DND-41 (cell line): ENCODE data around the gene CHN1.
A peak's percentile ranks its signal among the peaks of the same experiment; 100 is the strongest.

Source experiments
- ATAC-seq: fragments of 200-7000 bp; cut with Tn5 transposase; 3 replicates; pipeline ENCODE4 v1.9.1; 2021; ENCODE audit warnings: low read depth; ENCODE audit not compliant: insufficient read depth
- DNase-seq: peaks from one replicate; pipeline ENCODE4 v3.0.0-alpha.2; 2020
- H2AFZ ChIP-seq: 2 replicates; pipeline ENCODE4 v1.6.0; 2012; ENCODE audit warnings: low read depth, low read length
- H3K27ac ChIP-seq: 2 replicates; pipeline ENCODE4 v1.5.1; 2012; ENCODE audit warnings: low read length, inconsistent platforms
- H3K27me3 ChIP-seq: fragments of 200-600 bp; sonication (generic); 2 replicates; pipeline ENCODE4 v1.6.0; 2012; ENCODE audit warnings: low read length, mild to moderate bottlenecking, inconsistent platforms; ENCODE audit not compliant: insufficient read depth, poor library complexity
- H3K36me3 ChIP-seq: 2 replicates; pipeline ENCODE4 v1.5.1; 2012; ENCODE audit warnings: low read length, inconsistent platforms; ENCODE audit not compliant: insufficient read depth
- H3K4me1 ChIP-seq: 2 replicates; pipeline ENCODE4 v1.5.1; 2012; ENCODE audit warnings: mild to moderate bottlenecking, low read length; ENCODE audit not compliant: insufficient read depth
- H3K4me2 ChIP-seq: 2 replicates; pipeline ENCODE4 v1.6.0; 2012; ENCODE audit warnings: mild to moderate bottlenecking, moderate library complexity, low read length, inconsistent platforms; ENCODE audit not compliant: insufficient read depth
- H3K4me3 ChIP-seq, 2 experiments: fragments of 200-600 bp in 1 of 2; shearing (Covaris generic) in 1 of 2; 2 replicates each; pipeline ENCODE4 v1.5.1; 2012 to 2016; ENCODE audit warnings: inconsistent platforms in 2 of 2, low read length in 2 of 2, mild to moderate bottlenecking in 2 of 2, low read depth in 1 of 2, moderate library complexity in 1 of 2
- H3K79me2 ChIP-seq: 2 replicates; pipeline ENCODE4 v1.6.0; 2012; ENCODE audit warnings: low read length, inconsistent platforms; ENCODE audit not compliant: insufficient read depth
- H3K9ac ChIP-seq: 2 replicates; pipeline ENCODE4 v1.6.0; 2012; ENCODE audit warnings: low read depth, mild to moderate bottlenecking, inconsistent platforms, low read length, moderate library complexity
- H3K9me3 ChIP-seq: 2 replicates; pipeline ENCODE4 v1.5.1; 2012; ENCODE audit warnings: low read length, moderate library complexity, mild to moderate bottlenecking, inconsistent platforms; ENCODE audit not compliant: insufficient read depth, severe bottlenecking
- H4K20me1 ChIP-seq: 2 replicates; pipeline ENCODE4 v1.6.0; 2012; ENCODE audit warnings: low read length; ENCODE audit not compliant: insufficient read depth
- CTCF ChIP-seq: IDR thresholded peaks from 2 replicates; pipeline ENCODE4 v1.5.1; 2012; ENCODE audit warnings: borderline replicate concordance, low read length, moderate library complexity, mild to moderate bottlenecking; ENCODE audit not compliant: poor library complexity, severe bottlenecking; ENCODE audit errors: extremely low read depth
- EZH2 ChIP-seq: IDR thresholded peaks from 3 replicates; pipeline ENCODE4 v1.6.1; 2012; ENCODE audit warnings: borderline replicate concordance, low read depth, mild to moderate bottlenecking, moderate library complexity, low read length, inconsistent platforms; ENCODE audit not compliant: severe bottlenecking

Gene CHN1

GRCh38 chr2:174901075-174901474 lies 104.1 kb downstream of the CHN1 start:
- Histone ChIP-seq H3K9me3 (no peaks in the 10 kb centered on the region), H3K79me2 (no peaks in the 10 kb centered on the region), H3K27me3 (no peaks in the 10 kb centered on the region), H3K36me3 (no peaks in the 10 kb centered on the region), H3K4me3 (no peak overlapping the region), H2AFZ (no peak overlapping the region), H3K27ac (peak overlapping the region; percentile 7), H4K20me1 (no peaks in the 10 kb centered on the region), H3K4me2 (no peak overlapping the region), H3K4me1 (peaks cover 21% of the 10 kb centered on the region), H3K9ac (no peak overlapping the region)
- ATAC-seq (no peak), DNase-seq (no peak)
- TF ChIP-seq CTCF: no peak
- no peak for TF ChIP-seq EZH2

DNA sequence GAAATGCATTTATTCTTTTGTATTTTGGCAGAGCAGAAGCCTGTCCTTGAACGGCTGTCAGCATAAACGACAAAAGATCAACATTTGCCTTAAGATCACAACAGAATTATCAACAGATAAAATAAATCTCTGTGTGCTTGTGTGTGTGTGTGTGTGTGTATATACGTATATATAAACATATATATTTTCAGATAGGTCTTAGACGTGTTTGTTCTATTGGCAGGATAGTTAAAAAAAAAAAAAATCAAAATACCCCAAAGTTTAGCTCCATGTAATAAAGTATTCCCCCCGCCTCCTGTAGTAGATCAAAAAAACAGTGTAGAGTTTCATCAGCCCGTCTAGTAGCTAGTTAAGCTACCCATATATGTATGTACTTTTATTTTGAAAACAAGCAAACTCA lies 107.9 kb downstream of the CHN1 start:
- H4K20me1 ChIP-seq: no peaks in the 10 kb centered on the region
- H3K27me3 ChIP-seq: no peaks in the 10 kb centered on the region
- no peak for DNase-seq
- no peak for ATAC-seq
- H2AFZ ChIP-seq: no peak overlapping the region
- H3K9me3 ChIP-seq: no peaks in the 10 kb centered on the region
- H3K36me3 ChIP-seq: no peaks in the 10 kb centered on the region
- H3K79me2 ChIP-seq: no peaks in the 10 kb centered on the region
- no peak overlapping the region for H3K4me2 ChIP-seq
- no peak overlapping the region for H3K27ac ChIP-seq
- peaks cover 9% of the 10 kb centered on the region for H3K4me1 ChIP-seq
- H3K4me3 ChIP-seq: no peak overlapping the region
- H3K9ac ChIP-seq: no peak overlapping the region
- TF ChIP-seq CTCF (no peak), EZH2 (no peak)

- TF ChIP-seq CTCF (no peak), EZH2 (no peak)
- DNase-seq (no peak), ATAC-seq (no peak)
- H3K9ac ChIP-seq: no peak overlapping the region
- no peaks in the 10 kb centered on the region for H3K4me1 ChIP-seq
- no peaks in the 10 kb centered on the region for H4K20me1 ChIP-seq
- no peaks in the 10 kb centered on the region for H3K36me3 ChIP-seq
- no peaks in the 10 kb centered on the region for H3K79me2 ChIP-seq
- no peak overlapping the region for H3K27ac ChIP-seq
- H3K4me2 ChIP-seq: no peak overlapping the region
- H3K4me3 ChIP-seq: no peak overlapping the region
- no peaks in the 10 kb centered on the region for H3K9me3 ChIP-seq
- no peaks in the 10 kb centered on the region for H3K27me3 ChIP-seq
- no peak overlapping the region for H2AFZ ChIP-seq
Measured at GRCh38 chr2:174893018-174893417, 112.2 kb downstream of the CHN1 start.

DNA sequence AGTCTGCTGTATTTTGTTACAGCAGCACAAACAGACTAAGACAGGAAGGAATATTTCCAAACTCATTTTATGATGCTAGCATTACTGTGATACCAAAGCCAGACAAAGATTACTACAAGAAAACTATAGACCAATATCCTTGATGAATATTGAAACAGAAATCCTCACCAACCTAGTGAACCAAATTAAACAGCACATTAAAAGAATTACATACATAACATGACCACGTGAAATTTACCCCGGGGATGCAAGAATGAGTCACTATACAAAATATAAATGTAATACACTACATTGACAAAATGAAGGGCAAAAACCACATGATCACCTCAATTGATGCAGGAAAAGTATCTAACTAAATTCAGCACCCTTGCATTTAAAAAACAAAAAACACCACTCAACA lies 112.6 kb downstream of the CHN1 start:
- no peak for DNase-seq
- Histone ChIP-seq H3K9me3 (no peaks in the 10 kb centered on the region), H3K36me3 (no peaks in the 10 kb centered on the region), H4K20me1 (no peaks in the 10 kb centered on the region), H3K27me3 (no peaks in the 10 kb centered on the region), H3K27ac (no peak overlapping the region), H3K4me2 (no peak overlapping the region), H2AFZ (no peak overlapping the region), H3K79me2 (no peaks in the 10 kb centered on the region), H3K4me3 (no peak overlapping the region), H3K9ac (no peak overlapping the region), H3K4me1 (no peaks in the 10 kb centered on the region)
- no peak for ATAC-seq
- no peak for TF ChIP-seq CTCF
- TF ChIP-seq EZH2: no peak
